Hepatocyte (in vitro differentiated cells): ENCODE measurements around the gene ANKFN1.

Experiments
- CTCF ChIP-seq: fragments of 200-600 bp; sonication (generic); IDR thresholded peaks from 2 replicates; pipeline ENCODE4 v1.5.1; 2016; ENCODE audit warnings: antibody characterized with exemption, mild to moderate bottlenecking; ENCODE audit not compliant: poor library complexity
- EZH2 ChIP-seq: fragments of 200-600 bp; sonication (generic); IDR thresholded peaks from 2 replicates; pipeline ENCODE4 v1.6.1; 2016; ENCODE audit warnings: antibody characterized with exemption, mild to moderate bottlenecking, borderline replicate concordance
- EZH2phosphoT487 ChIP-seq: fragments of 200-600 bp; sonication (generic); IDR thresholded peaks from one replicate; pipeline ENCODE4 v1.6.1; 2018; ENCODE audit warnings: antibody characterized with exemption, mild to moderate bottlenecking, low read depth, moderate library complexity; ENCODE audit not compliant: unreplicated experiment, severe bottlenecking

- TF ChIP-seq CTCF (no peak), EZH2phosphoT487 (no peak), EZH2 (no peak)
Measured at GRCh38 chr17:56130026-56130425, 23.2 kb upstream of the ANKFN1 start.
